Panc1 (cell line): ENCODE results near the gene TMOD1. TPM values are rescaled to one million over a fixed set of nuclear protein-coding genes. Genes with fewer than 3 reads are reported as not detected.

Experiments
- ATAC-seq: fragments of 200-7000 bp; cut with Tn5 transposase; 2 replicates; pipeline ENCODE4 v1.9.1; 2020; ENCODE audit warnings: mild to moderate bottlenecking, moderate library complexity
- BruUV-seq: library from RNA; stranded (reverse); fragments of 400-500 nt; replicated peaks from 2 replicates; lab custom pipeline; 2021; lab: Mats Ljungman, UMichigan
- CTCF ChIA-PET: fragments of 300-600 bp; sonication (Branson Sonifier 250); formaldehyde crosslinking; loops from one replicate; lab custom pipeline; 2022; ENCODE audit warnings: antibody characterized with exemption; lab: Charles Lee
- POLR2A ChIA-PET: fragments of 300-600 bp; sonication (Branson Sonifier 250); formaldehyde crosslinking; loops from one replicate; lab custom pipeline; 2022; ENCODE audit warnings: antibody characterized with exemption; lab: Charles Lee
- DNase-seq: peaks from one replicate; pipeline ENCODE4 v3.0.0-alpha.2; 2010; ENCODE audit warnings: low read depth, low spot score
- H3K27ac ChIP-seq: 2 replicates; pipeline ENCODE4 v1.5.1; 2011; ENCODE audit warnings: mild to moderate bottlenecking, low read length, inconsistent platforms
- H3K27me3 ChIP-seq: fragments of 200-500 bp; sonication (Bioruptor generic); 2 replicates; pipeline ENCODE4 v1.6.0; 2014; ENCODE audit warnings: low read length, inconsistent platforms; ENCODE audit not compliant: control insufficient read depth, insufficient read depth
- H3K36me3 ChIP-seq: fragments of 200-500 bp; sonication (Bioruptor generic); 2 replicates; pipeline ENCODE4 v1.5.1; 2014; ENCODE audit warnings: inconsistent platforms, mild to moderate bottlenecking, low read length, moderate library complexity; ENCODE audit not compliant: control insufficient read depth, insufficient read depth
- H3K4me1 ChIP-seq: 2 replicates; pipeline ENCODE4 v1.5.1; 2011; ENCODE audit warnings: inconsistent platforms, mild to moderate bottlenecking, low read length, moderate library complexity; ENCODE audit not compliant: control insufficient read depth, insufficient read depth
- H3K4me3 ChIP-seq, 2 experiments: 2 replicates each; pipeline ENCODE4 v1.5.1; 2011 to 2012; ENCODE audit warnings: low read depth in 2 of 2, low read length in 2 of 2, mild to moderate bottlenecking in 2 of 2, inconsistent platforms in 1 of 2, moderate library complexity in 1 of 2
- H3K9me3 ChIP-seq: fragments of 200-500 bp; sonication (Bioruptor generic); 2 replicates; pipeline ENCODE4 v1.5.1; 2014; ENCODE audit warnings: low read depth, mild to moderate bottlenecking, inconsistent platforms, low read length, moderate library complexity; ENCODE audit not compliant: control insufficient read depth, insufficient read depth
- POLR2AphosphoS5 ChIP-seq: IDR thresholded peaks from 2 replicates; pipeline ENCODE4 v1.6.1; 2012; ENCODE audit warnings: mild to moderate bottlenecking, low read depth, low read length, moderate library complexity
- SIN3A ChIP-seq: IDR thresholded peaks from 2 replicates; pipeline ENCODE4 v1.6.1; 2012; ENCODE audit warnings: low read depth, mild to moderate bottlenecking, low read length, moderate library complexity, borderline replicate concordance; ENCODE audit not compliant: insufficient read depth
- TCF7L2 ChIP-seq: IDR thresholded peaks from 2 replicates; pipeline ENCODE4 v1.6.1; 2011; ENCODE audit warnings: mild to moderate bottlenecking, low read depth, low read length, inconsistent platforms
- in situ Hi-C: cut with HindIII; loops from 2 replicates; pipeline ENCODE4 v1.10.0; 2016; ENCODE audit warnings: low sequenced_read_pairs, low pct_unique_long_range_greater_than_20kb
- intact Hi-C: fragments of 100-400 bp; cut with micrococcal nuclease; formaldehyde crosslinking; loops from one replicate; pipeline ENCODE4 v1.10.0; 2022; ENCODE audit not compliant: unreplicated experiment
- total RNA-seq: library from RNA; stranded (reverse); gene quantifications from one replicate; pipeline ENCODE4 v1.2.1, GENCODE V29; 2021; ENCODE audit not compliant: unreplicated experiment
- TF ChIP-seq, protein P1 (sequence below): fragments of 450-650 bp; IDR thresholded peaks from 2 replicates; pipeline ENCODE4 v1.5.1; 2017; ENCODE audit warnings: mild to moderate bottlenecking
- TF ChIP-seq, protein P2 (sequence below), 2 experiments: IDR thresholded peaks; 2 replicates each; pipeline ENCODE4 v1.6.1; 2011 to 2012; ENCODE audit warnings: low read depth in 2 of 2, control low read depth in 1 of 2, low read length in 1 of 2, mild to moderate bottlenecking in 1 of 2, moderate library complexity in 1 of 2; ENCODE audit not compliant: insufficient read depth in 1 of 2

The TMOD1 gene
- total RNA-seq, 1 experiment from 2014 or later = 1.4 TPM

GRCh38 chr9:97518909-97519307, 17.4 kb downstream of the TMOD1 start:
- Histone ChIP-seq H3K9me3 (no peaks in the 10 kb centered on the region), H3K27ac (no peak overlapping the region), H3K27me3 (no peaks in the 10 kb centered on the region), H3K4me1 (peaks cover 3% of the 10 kb centered on the region; the same call in 1 of the 2 replicates), H3K36me3 (no peaks in the 10 kb centered on the region), H3K4me3 (no peak overlapping the region)
- ChIA-PET CTCF (no interaction called here), POLR2A (no interaction called here)
- DNase-seq = no peak
- ATAC-seq = peak; percentile 62; the same call in 1 of the 2 replicates
- intact Hi-C loops = no loop called here
- TF ChIP-seq TCF7L2 (no peak), POLR2AphosphoS5 (no peak), SIN3A (no peak)
- TF ChIP-seq, protein P1, sequence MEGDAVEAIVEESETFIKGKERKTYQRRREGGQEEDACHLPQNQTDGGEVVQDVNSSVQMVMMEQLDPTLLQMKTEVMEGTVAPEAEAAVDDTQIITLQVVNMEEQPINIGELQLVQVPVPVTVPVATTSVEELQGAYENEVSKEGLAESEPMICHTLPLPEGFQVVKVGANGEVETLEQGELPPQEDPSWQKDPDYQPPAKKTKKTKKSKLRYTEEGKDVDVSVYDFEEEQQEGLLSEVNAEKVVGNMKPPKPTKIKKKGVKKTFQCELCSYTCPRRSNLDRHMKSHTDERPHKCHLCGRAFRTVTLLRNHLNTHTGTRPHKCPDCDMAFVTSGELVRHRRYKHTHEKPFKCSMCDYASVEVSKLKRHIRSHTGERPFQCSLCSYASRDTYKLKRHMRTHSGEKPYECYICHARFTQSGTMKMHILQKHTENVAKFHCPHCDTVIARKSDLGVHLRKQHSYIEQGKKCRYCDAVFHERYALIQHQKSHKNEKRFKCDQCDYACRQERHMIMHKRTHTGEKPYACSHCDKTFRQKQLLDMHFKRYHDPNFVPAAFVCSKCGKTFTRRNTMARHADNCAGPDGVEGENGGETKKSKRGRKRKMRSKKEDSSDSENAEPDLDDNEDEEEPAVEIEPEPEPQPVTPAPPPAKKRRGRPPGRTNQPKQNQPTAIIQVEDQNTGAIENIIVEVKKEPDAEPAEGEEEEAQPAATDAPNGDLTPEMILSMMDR = no peak
- TF ChIP-seq, protein P2, sequence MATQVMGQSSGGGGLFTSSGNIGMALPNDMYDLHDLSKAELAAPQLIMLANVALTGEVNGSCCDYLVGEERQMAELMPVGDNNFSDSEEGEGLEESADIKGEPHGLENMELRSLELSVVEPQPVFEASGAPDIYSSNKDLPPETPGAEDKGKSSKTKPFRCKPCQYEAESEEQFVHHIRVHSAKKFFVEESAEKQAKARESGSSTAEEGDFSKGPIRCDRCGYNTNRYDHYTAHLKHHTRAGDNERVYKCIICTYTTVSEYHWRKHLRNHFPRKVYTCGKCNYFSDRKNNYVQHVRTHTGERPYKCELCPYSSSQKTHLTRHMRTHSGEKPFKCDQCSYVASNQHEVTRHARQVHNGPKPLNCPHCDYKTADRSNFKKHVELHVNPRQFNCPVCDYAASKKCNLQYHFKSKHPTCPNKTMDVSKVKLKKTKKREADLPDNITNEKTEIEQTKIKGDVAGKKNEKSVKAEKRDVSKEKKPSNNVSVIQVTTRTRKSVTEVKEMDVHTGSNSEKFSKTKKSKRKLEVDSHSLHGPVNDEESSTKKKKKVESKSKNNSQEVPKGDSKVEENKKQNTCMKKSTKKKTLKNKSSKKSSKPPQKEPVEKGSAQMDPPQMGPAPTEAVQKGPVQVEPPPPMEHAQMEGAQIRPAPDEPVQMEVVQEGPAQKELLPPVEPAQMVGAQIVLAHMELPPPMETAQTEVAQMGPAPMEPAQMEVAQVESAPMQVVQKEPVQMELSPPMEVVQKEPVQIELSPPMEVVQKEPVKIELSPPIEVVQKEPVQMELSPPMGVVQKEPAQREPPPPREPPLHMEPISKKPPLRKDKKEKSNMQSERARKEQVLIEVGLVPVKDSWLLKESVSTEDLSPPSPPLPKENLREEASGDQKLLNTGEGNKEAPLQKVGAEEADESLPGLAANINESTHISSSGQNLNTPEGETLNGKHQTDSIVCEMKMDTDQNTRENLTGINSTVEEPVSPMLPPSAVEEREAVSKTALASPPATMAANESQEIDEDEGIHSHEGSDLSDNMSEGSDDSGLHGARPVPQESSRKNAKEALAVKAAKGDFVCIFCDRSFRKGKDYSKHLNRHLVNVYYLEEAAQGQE (IDR thresholded peaks at IDR 0.05; ENCODE audit: insufficient read depth in 1 of 2, low read depth in 2 of 2, low read length in 1 of 2) = no peak
- in situ Hi-C loops = no loop called here
- no TSS peak for BruUV-seq

- Histone ChIP-seq H3K9me3 (no peaks in the 10 kb centered on the region), H3K36me3 (no peaks in the 10 kb centered on the region), H3K4me1 (peaks cover 3% of the 10 kb centered on the region; the same call in 1 of the 2 replicates), H3K27ac (no peak overlapping the region), H3K27me3 (no peaks in the 10 kb centered on the region), H3K4me3 (no peak overlapping the region)
- no TSS peak for BruUV-seq
- TF ChIP-seq SIN3A (no peak), POLR2AphosphoS5 (no peak)
- CTCF ChIA-PET = no interaction called here
- in situ Hi-C loops (no loop called here), intact Hi-C loops (no loop called here)
- ATAC-seq (no peak), DNase-seq (no peak)
- POLR2A ChIA-PET = no interaction called here
These were observed 18.0 kb downstream of the TMOD1 start for GRCh38 chr9:97519441-97519970.

DNA sequence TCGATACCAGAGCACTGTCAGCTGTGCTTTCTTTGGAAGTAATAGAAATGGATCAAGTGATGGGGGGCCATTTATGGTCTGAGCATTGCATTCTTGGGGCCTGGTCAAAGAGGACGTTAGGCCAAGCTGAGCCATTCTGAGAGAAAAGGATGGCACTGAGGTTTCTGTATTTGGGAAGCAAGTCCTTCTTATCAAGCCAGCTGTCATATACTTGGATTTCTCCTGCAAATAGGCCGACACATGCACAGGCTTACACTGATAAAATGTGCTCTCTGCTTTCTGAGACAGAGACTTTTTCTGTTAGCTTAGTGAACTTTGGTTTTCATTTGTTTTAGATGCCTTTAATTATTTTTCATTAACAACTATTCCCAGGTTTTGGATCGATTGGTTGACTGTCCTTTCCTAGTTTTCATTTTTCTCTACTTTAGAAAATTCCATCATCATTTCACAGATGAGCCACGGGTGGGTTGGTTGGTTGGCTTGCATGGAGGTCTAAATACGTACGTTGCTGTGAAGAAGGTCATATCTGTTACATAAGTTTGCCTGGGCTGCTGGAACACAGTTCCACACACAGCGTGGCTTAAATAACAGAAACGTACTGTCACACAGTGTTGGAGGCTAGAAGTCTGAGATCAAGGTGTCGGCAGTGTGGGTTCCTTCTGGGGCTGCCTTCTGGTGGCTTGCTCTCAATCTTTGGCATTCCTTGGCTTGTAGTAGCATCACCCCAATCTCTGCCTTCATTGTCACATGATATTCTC, 20.3 kb downstream of the TMOD1 start:
- H3K4me1 ChIP-seq = peaks cover 3% of the 10 kb centered on the region; the same call in 1 of the 2 replicates
- BruUV-seq = no TSS peak
- TF ChIP-seq, protein P2 (IDR thresholded peaks at IDR 0.05; ENCODE audit: insufficient read depth in 1 of 2, low read depth in 2 of 2, low read length in 1 of 2) = no peak
- no peak for TF ChIP-seq POLR2AphosphoS5
- TF ChIP-seq, protein P1 = no peak
- no peak for TF ChIP-seq TCF7L2
- no peak for TF ChIP-seq SIN3A

More for the DNA sequence above, 20.3 kb downstream of the TMOD1 start:
- POLR2A ChIA-PET = no interaction called here
- H3K4me3 ChIP-seq = no peak overlapping the region
- no peaks in the 10 kb centered on the region for H3K9me3 ChIP-seq
- no peaks in the 10 kb centered on the region for H3K36me3 ChIP-seq
- no peaks in the 10 kb centered on the region for H3K27me3 ChIP-seq
- no peak overlapping the region for H3K27ac ChIP-seq
- intact Hi-C loops = no loop called here
- ATAC-seq (no peak), DNase-seq (no peak)
- in situ Hi-C loops = no loop called here
- CTCF ChIA-PET = no interaction called here
